ENCODE results near the gene PLA2G4C.

Gene PLA2G4C

GRCh38 chr19:48110350-48110966 is at the start of gene PLA2G4C:
Gene PLA2G4C (minus strand): TSS chr19:48110817. CDS start chr19:48106529, 4,288 bp downstream.
- FAIRE-seq = peak; percentile 69

GRCh38 chr19:48158210-48158790 is 47.7 kb upstream of the PLA2G4C start:
- DNase-seq (ENCODE audit: extremely low spot score, insufficient read length, low read depth) (no peak), FAIRE-seq (no peak)

More at GRCh38 chr19:48110350-48110966, at the start of gene PLA2G4C:
- peak; percentile 97 for DNase-seq (ENCODE audit: extremely low spot score, insufficient read length, low read depth)

- no peak for FAIRE-seq
- DNase-seq (ENCODE audit: extremely low spot score, insufficient read length, low read depth) = no peak
Measured at GRCh38 chr19:48154003-48154402, 43.4 kb upstream of the PLA2G4C start.

GRCh38 chr19:48152551-48152950 is 41.9 kb upstream of the PLA2G4C start:
- peak; percentile 81 for FAIRE-seq
- peak; percentile 38 for DNase-seq (ENCODE audit: extremely low spot score, insufficient read length, low read depth)

- FAIRE-seq = no peak
Measured at GRCh38 chr19:48149430-48149829, 38.8 kb upstream of the PLA2G4C start.

GRCh38 chr19:48148576-48148975 is 38.0 kb upstream of the PLA2G4C start:
- DNase-seq (ENCODE audit: extremely low spot score, insufficient read length, low read depth) (no peak), FAIRE-seq (no peak)

More at GRCh38 chr19:48149430-48149829, 38.8 kb upstream of the PLA2G4C start:
- no peak for DNase-seq (ENCODE audit: extremely low spot score, insufficient read length, low read depth)

- no peak for DNase-seq (ENCODE audit: extremely low spot score, insufficient read length, low read depth)
- no peak for FAIRE-seq
Measured at GRCh38 chr19:48147597-48148175, 37.1 kb upstream of the PLA2G4C start.

GRCh38 chr19:48139053-48139452 is 28.4 kb upstream of the PLA2G4C start:
- DNase-seq (ENCODE audit: extremely low spot score, insufficient read length, low read depth) = no peak
- FAIRE-seq = no peak

GRCh38 chr19:48137411-48137810 is 26.8 kb upstream of the PLA2G4C start:
- DNase-seq (ENCODE audit: extremely low spot score, insufficient read length, low read depth) = no peak
- no peak for FAIRE-seq

- no peak for FAIRE-seq
Measured at GRCh38 chr19:48136547-48136946, 25.9 kb upstream of the PLA2G4C start.

GRCh38 chr19:48135411-48135810 is 24.8 kb upstream of the PLA2G4C start:
- FAIRE-seq (no peak), DNase-seq (ENCODE audit: extremely low spot score, insufficient read length, low read depth) (no peak)

More at GRCh38 chr19:48136547-48136946, 25.9 kb upstream of the PLA2G4C start:
- no peak for DNase-seq (ENCODE audit: extremely low spot score, insufficient read length, low read depth)

GRCh38 chr19:48133094-48133493 is 22.5 kb upstream of the PLA2G4C start:
- no peak for FAIRE-seq
- DNase-seq (ENCODE audit: extremely low spot score, insufficient read length, low read depth) = no peak

GRCh38 chr19:48127561-48127960 is 16.9 kb upstream of the PLA2G4C start:
- no peak for FAIRE-seq

GRCh38 chr19:48123907-48124651 is 13.5 kb upstream of the PLA2G4C start:
- DNase-seq (ENCODE audit: extremely low spot score, insufficient read length, low read depth) = no peak
- no peak for FAIRE-seq

More at GRCh38 chr19:48127561-48127960, 16.9 kb upstream of the PLA2G4C start:
- DNase-seq (ENCODE audit: extremely low spot score, insufficient read length, low read depth) = no peak

GRCh38 chr19:48122421-48122820 is 11.8 kb upstream of the PLA2G4C start:
- FAIRE-seq (no peak), DNase-seq (ENCODE audit: extremely low spot score, insufficient read length, low read depth) (no peak)

- DNase-seq (ENCODE audit: extremely low spot score, insufficient read length, low read depth) = peak; percentile 25
- FAIRE-seq = peak; percentile 63
Measured at GRCh38 chr19:48121909-48122371, 11.3 kb upstream of the PLA2G4C start.

- DNase-seq (ENCODE audit: extremely low spot score, insufficient read length, low read depth) (no peak), FAIRE-seq (no peak)
Measured at GRCh38 chr19:48121066-48121465, 10.4 kb upstream of the PLA2G4C start.

- no peak for FAIRE-seq
Measured at GRCh38 chr19:48120505-48120904, 9.9 kb upstream of the PLA2G4C start.

GRCh38 chr19:48118131-48118517 is 7.5 kb upstream of the PLA2G4C start:
- DNase-seq (ENCODE audit: extremely low spot score, insufficient read length, low read depth) = no peak
- no peak for FAIRE-seq

More at GRCh38 chr19:48120505-48120904, 9.9 kb upstream of the PLA2G4C start:
- DNase-seq (ENCODE audit: extremely low spot score, insufficient read length, low read depth) = no peak

GRCh38 chr19:48117515-48118130 is 7.0 kb upstream of the PLA2G4C start:
- FAIRE-seq (no peak), DNase-seq (ENCODE audit: extremely low spot score, insufficient read length, low read depth) (no peak)
